ENCODE measurements around the gene COL17A1.

- TF ChIP-seq, protein P1, sequence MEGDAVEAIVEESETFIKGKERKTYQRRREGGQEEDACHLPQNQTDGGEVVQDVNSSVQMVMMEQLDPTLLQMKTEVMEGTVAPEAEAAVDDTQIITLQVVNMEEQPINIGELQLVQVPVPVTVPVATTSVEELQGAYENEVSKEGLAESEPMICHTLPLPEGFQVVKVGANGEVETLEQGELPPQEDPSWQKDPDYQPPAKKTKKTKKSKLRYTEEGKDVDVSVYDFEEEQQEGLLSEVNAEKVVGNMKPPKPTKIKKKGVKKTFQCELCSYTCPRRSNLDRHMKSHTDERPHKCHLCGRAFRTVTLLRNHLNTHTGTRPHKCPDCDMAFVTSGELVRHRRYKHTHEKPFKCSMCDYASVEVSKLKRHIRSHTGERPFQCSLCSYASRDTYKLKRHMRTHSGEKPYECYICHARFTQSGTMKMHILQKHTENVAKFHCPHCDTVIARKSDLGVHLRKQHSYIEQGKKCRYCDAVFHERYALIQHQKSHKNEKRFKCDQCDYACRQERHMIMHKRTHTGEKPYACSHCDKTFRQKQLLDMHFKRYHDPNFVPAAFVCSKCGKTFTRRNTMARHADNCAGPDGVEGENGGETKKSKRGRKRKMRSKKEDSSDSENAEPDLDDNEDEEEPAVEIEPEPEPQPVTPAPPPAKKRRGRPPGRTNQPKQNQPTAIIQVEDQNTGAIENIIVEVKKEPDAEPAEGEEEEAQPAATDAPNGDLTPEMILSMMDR (IDR thresholded peaks at IDR 0.05): no peak
- no peak for TF ChIP-seq POLR2A (IDR thresholded peaks at IDR 0.05)
Observed at GRCh38 chr10:104040382-104040781, 45.3 kb downstream of the COL17A1 start.

Data from uterus (tissue), 2 donors.